LNCaP clone FGC (cell line): ENCODE results near the gene ABCC8.

ENCODE experiments used
- DNase-seq: peaks from one replicate; pipeline ENCODE4 v3.0.0-alpha.2; 2011; ENCODE audit warnings: low read depth
- H3K4me3 ChIP-seq: 2 replicates; pipeline ENCODE4 v1.5.1; 2011; ENCODE audit warnings: mild to moderate bottlenecking, low read depth, low read length, control low read depth
- TF ChIP-seq, protein P1 (sequence below): IDR thresholded peaks from 2 replicates; pipeline ENCODE4 v1.5.1; 2012; ENCODE audit warnings: mild to moderate bottlenecking; ENCODE audit not compliant: control insufficient read depth, insufficient read depth; ENCODE audit errors: extremely low read depth

The ABCC8 gene

DNA sequence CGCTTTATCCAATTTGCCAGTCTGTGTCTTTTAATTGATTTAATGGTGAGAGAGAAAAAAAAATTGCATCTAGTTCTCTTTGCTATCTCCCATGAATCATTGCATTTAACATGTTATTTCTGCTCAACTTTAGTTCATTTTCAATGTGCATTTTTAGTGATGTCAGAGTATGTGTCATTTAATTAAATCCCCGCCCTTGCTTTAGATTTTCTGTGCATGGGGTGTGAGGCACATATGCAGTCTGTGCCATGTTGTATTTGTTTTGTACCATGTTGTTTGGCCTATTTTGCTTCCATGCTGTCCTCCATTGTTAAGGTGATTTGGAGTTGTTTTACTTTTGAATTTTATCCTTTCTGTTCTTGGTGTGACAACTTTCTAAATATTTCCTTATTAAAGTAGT is 133.4 kb downstream of the ABCC8 start:
- H3K4me3 ChIP-seq = no peak overlapping the region
- no peak for DNase-seq
- TF ChIP-seq, protein P1, sequence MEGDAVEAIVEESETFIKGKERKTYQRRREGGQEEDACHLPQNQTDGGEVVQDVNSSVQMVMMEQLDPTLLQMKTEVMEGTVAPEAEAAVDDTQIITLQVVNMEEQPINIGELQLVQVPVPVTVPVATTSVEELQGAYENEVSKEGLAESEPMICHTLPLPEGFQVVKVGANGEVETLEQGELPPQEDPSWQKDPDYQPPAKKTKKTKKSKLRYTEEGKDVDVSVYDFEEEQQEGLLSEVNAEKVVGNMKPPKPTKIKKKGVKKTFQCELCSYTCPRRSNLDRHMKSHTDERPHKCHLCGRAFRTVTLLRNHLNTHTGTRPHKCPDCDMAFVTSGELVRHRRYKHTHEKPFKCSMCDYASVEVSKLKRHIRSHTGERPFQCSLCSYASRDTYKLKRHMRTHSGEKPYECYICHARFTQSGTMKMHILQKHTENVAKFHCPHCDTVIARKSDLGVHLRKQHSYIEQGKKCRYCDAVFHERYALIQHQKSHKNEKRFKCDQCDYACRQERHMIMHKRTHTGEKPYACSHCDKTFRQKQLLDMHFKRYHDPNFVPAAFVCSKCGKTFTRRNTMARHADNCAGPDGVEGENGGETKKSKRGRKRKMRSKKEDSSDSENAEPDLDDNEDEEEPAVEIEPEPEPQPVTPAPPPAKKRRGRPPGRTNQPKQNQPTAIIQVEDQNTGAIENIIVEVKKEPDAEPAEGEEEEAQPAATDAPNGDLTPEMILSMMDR = no peak
